C4-2B (cell line): Measurements from ENCODE around the gene TMA16.

Source experiments
- CTCF ChIP-seq: fragments of 450-650 bp; conservative IDR thresholded peaks from 2 replicates; pipeline ENCODE4 v1.5.1; 2017; ENCODE audit warnings: mild to moderate bottlenecking
- ZFX ChIP-seq: fragments of 450-650 bp; IDR thresholded peaks from 2 replicates; pipeline ENCODE4 v1.6.1; 2017

DNA sequence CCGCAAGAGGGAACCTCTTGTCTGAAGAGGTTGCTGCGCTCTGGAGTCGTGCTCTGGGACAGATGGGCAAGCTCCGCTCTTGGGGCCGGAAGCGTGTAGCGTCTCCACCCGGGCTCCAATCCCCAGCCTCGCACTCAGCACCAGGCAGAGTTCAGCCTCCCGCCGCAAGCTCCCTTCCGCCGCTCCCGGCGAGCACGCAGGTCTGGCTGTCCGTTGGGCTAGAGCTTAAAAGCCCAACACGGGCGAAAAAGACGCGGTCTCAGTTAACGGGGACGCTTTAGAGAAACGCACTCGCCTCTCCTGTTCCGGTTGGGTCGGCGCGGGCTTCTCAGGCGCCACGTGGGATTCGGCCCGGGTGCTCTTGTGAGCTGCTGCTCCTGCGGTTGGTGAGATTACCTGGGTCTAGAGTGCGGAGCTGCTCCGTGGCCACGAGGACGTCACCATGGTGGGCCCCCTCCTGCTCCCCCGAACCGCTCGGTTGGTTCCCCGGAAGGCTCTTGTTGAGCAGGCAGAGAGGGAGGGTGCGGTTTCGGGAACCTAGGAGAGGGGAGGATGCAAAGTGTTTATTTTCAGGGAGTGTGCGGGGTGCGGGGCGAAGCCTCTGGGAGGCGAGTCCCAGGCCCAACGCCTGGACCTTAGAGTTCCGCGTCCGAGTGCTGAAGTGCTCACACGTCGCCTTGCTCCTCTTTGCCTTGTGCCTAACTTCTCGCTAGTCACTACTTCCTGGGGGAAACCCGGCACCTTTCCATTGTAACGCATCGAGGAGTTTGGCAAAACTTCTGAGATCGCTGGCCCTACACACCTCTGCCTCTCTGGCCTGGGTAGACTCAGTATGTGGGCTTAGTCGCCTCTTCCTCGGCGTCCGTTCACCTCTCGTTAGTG is at the start of gene TMA16:
- TF ChIP-seq CTCF (no peak), ZFX (peak; percentile 63)
